Measurements from ENCODE around the gene CBX4. TPM values are rescaled to one million over a fixed set of nuclear protein-coding genes. Genes with fewer than 3 reads are reported as not detected.

The CBX4 gene
- total RNA-seq, 1 experiment from 2014 or later: 6.2 TPM

- H4K5ac ChIP-seq (ENCODE audit: insufficient read length, low read depth, low read length): no peak overlapping the region
- H3T11ph ChIP-seq (ENCODE audit: low read length): no peak overlapping the region
- no CpG with 5 or more reads among the region's 24 CpGs for WGBS (ENCODE audit: extremely low coverage, insufficient read length, low lambda C conversion rate)
- no peaks in the 10 kb centered on the region for H3K79me2 ChIP-seq (ENCODE audit: insufficient read depth, low read length)
- H3K14ac ChIP-seq (ENCODE audit: insufficient read depth, low read length): peak overlapping the region; percentile 54; the same call in 1 of the 2 replicates
- peak overlapping the region; percentile 66 to 85; a peak in 4 of 5 replicates for H3K4me3 Mint-ChIP-seq
- H3K27ac Mint-ChIP-seq: no peak overlapping the region
- H3K4me1 Mint-ChIP-seq: peaks cover 28 to 48% of the 10 kb centered on the region in 2 experiments
- peak; percentile 100 for DNase-seq
- peaks cover 58% of the 10 kb centered on the region for H3K27me3 ChIP-seq (ENCODE audit: insufficient read depth, low read length)
- H3K4ac ChIP-seq (ENCODE audit: low read depth, low read length): no peak overlapping the region
- TF ChIP-seq CTCF (conservative IDR thresholded peaks at IDR 0.05): no peak
- H3K79me1 ChIP-seq (ENCODE audit: insufficient read depth, low read depth, low read length, poor library complexity, severe bottlenecking): no peaks in the 10 kb centered on the region
- H4K20me1 ChIP-seq (ENCODE audit: control insufficient read depth, insufficient read depth, insufficient read length): no peaks in the 10 kb centered on the region
- no peak overlapping the region for H3K56ac ChIP-seq (ENCODE audit: insufficient read length, low read depth, low read length)
- no peak overlapping the region for H2AK5ac ChIP-seq (ENCODE audit: insufficient read length, low read length)
- no peak overlapping the region for H2AFZ ChIP-seq (ENCODE audit: low read length)
- no peak overlapping the region for H3K27ac ChIP-seq (ENCODE audit: insufficient read length, low read depth, low read length)
- H3K9ac ChIP-seq (ENCODE audit: extremely low read depth, insufficient read length, low read length): no peak overlapping the region
- peak overlapping the region; percentile 86 for H3K4me2 ChIP-seq (ENCODE audit: insufficient read depth, insufficient read length, low read length)
- H3K4me1 ChIP-seq (ENCODE audit: insufficient read depth, low read length): peaks cover 2% of the 10 kb centered on the region; the same call in 1 of the 2 replicates
- H2BK12ac ChIP-seq (ENCODE audit: insufficient read length, low read depth, low read length): no peak overlapping the region
- no peak overlapping the region for H2BK20ac ChIP-seq (ENCODE audit: low read depth, low read length, poor library complexity, severe bottlenecking)
- no peak overlapping the region for H4K8ac ChIP-seq (replicated peaks; ENCODE audit: insufficient read length, low read depth, low read length)
- H2BK15ac ChIP-seq (ENCODE audit: low read depth, low read length): no peak overlapping the region
- H2BK5ac ChIP-seq (ENCODE audit: insufficient read length, low read length): no peak overlapping the region
- H3K23ac ChIP-seq (ENCODE audit: insufficient read length, low read depth, low read length): no peak overlapping the region
- H3K18ac ChIP-seq (ENCODE audit: insufficient read length, low read depth, low read length): peak overlapping the region; percentile 30
- peaks cover 89% of the 10 kb centered on the region for H3K27me3 Mint-ChIP-seq (ENCODE audit: low read depth)
- no peaks in the 10 kb centered on the region; a peak in 1 of 7 replicates for H3K36me3 Mint-ChIP-seq (ENCODE audit: insufficient read depth in 1 of 3, low read depth in 3 of 3)
- no peak overlapping the region for H4K91ac ChIP-seq (ENCODE audit: insufficient read length, low read depth, low read length)
- no peak overlapping the region for H2BK120ac ChIP-seq (ENCODE audit: low read depth, low read length, poor library complexity, severe bottlenecking)
- no peaks in the 10 kb centered on the region for H3K9me3 ChIP-seq (ENCODE audit: control insufficient read depth, low read depth, low read length)
- peaks cover 37% of the 10 kb centered on the region for H3K23me2 ChIP-seq (ENCODE audit: insufficient read length, low read depth, low read length, poor library complexity, severe bottlenecking)
- peaks cover 0 to 5% of the 10 kb centered on the region in 2 experiments; a peak in 3 of 5 replicates for H3K9me3 Mint-ChIP-seq
Observed at GRCh38 chr17:79835953-79836509, 3.2 kb downstream of the CBX4 start.

All from H9 (cell line).